ENCODE results near the gene STAT3. TPM values are rescaled to one million over a fixed set of nuclear protein-coding genes. Genes with fewer than 3 reads are reported as not detected.

STAT3 gene
- total and polyA plus RNA-seq, 2 donors (not counting 1 experiment from before 2014, with no cell fraction given): 50.1 to 140 TPM

- WGBS (ENCODE audit: insufficient coverage): 5% methylated on average over 48 of the region's 54 CpGs
Observed at GRCh38 chr17:42312285-42313130, 75.7 kb downstream of the STAT3 start.

More at GRCh38 chr17:42312285-42313130, 75.7 kb downstream of the STAT3 start:
- intact Hi-C loops (cut with micrococcal nuclease): loop anchor here (1.0 to 2.0 kb wide), 3 partner anchors 10 to 128 kb away; no protein-coding TSS in a partner anchor
- H3K79me2 ChIP-seq (ENCODE audit: control insufficient read depth, insufficient read depth, low read length): no peaks in the 10 kb centered on the region
- TF ChIP-seq CTCF (IDR thresholded peaks at IDR 0.05): peak; percentile 76
- TF ChIP-seq EZH2 (IDR thresholded peaks at IDR 0.05; ENCODE audit: borderline replicate concordance, insufficient read depth, low read depth, low read length, poor library complexity, severe bottlenecking): no peak
- H3K27me3 ChIP-seq (replicated peaks in 1 of 4; ENCODE audit: control extremely low read depth in 1 of 4, control insufficient read depth in 3 of 4, insufficient read depth in 4 of 4, low read length in 3 of 4): no peaks in the 10 kb centered on the region
- ChIA-PET POLR2A (interaction anchor here (0.6 to 2.3 kb wide), 7 partner anchors 24 to 299 kb away, joined by 3 to 7 read pairs (median 5); partner anchors contain the start of gene STAT5A), CTCF (interaction anchor here (0.6 to 20.6 kb wide), 24 partner anchors 10 to 218 kb away, joined by 3 to 546 read pairs (median 4); partner anchors contain the start of gene STAT3)
- H3K27ac ChIP-seq (ENCODE audit: low read length in 2 of 2): no peak overlapping the region
- DNase-seq (peak; percentile 87), ATAC-seq (ENCODE audit: low read depth) (peak; percentile 72)
- no peaks in the 10 kb centered on the region for H3K9me3 Mint-ChIP-seq (ENCODE audit: insufficient read depth)
- H3K9me3 ChIP-seq (ENCODE audit: control extremely low read depth in 1 of 3, control insufficient read depth in 2 of 3, insufficient read depth in 1 of 3, low read length in 2 of 3): no peaks in the 10 kb centered on the region
- peaks cover 44 to 52% of the 10 kb centered on the region in 2 donors for H3K4me1 ChIP-seq (ENCODE audit: control insufficient read depth in 2 of 2, insufficient read depth in 2 of 2, low read length in 2 of 2)
- H3K9ac ChIP-seq (ENCODE audit: low read length): peak overlapping the region; percentile 56
- peak overlapping the region; percentile 95 for H3K4me2 ChIP-seq (replicated peaks; ENCODE audit: low read depth, low read length, poor library complexity, severe bottlenecking)
- H3K27me3 Mint-ChIP-seq: no peaks in the 10 kb centered on the region
- peak overlapping the region in 4 of 5 experiments; percentile 29 to 64 (median 44) for H3K4me3 ChIP-seq (ENCODE audit: control extremely low read depth in 1 of 5, extremely low read depth in 1 of 5, insufficient read depth in 1 of 5, low read depth in 2 of 5, low read length in 4 of 5)
- H4K20me1 ChIP-seq (ENCODE audit: control insufficient read depth, insufficient read depth, low read length, poor library complexity, severe bottlenecking): peaks cover 14% of the 10 kb centered on the region
- peaks cover 0 to 51% of the 10 kb centered on the region in 2 experiments for H3K36me3 ChIP-seq (replicated peaks in 1 of 2; ENCODE audit: control extremely low read depth in 1 of 2, control insufficient read depth in 1 of 2, extremely low read depth in 1 of 2, insufficient read depth in 2 of 2, low read length in 1 of 2)
- H2AFZ ChIP-seq (ENCODE audit: insufficient read depth, low read depth, low read length, poor library complexity, severe bottlenecking): peak overlapping the region; percentile 60
- H3K27ac Mint-ChIP-seq: no peak overlapping the region
- peak overlapping the region; percentile 66 for H3K4me3 Mint-ChIP-seq
- H3K4me1 Mint-ChIP-seq: peaks cover 51% of the 10 kb centered on the region

Data from B cell (primary cell).